OCI-LY7 (cell line): ENCODE data around the gene PIK3C2B.

Experiments
- CTCF ChIP-seq: fragments of 200-600 bp; sonication (generic); conservative IDR thresholded peaks from 2 replicates; pipeline ENCODE4 v1.5.1; 2014; ENCODE audit warnings: mild to moderate bottlenecking, antibody characterized with exemption, low read length, moderate library complexity, mixed read lengths
- EZH2phosphoT487 ChIP-seq: fragments of 200-600 bp; sonication (generic); IDR thresholded peaks from 2 replicates; pipeline ENCODE4 v1.6.1; 2018; ENCODE audit warnings: low read depth, borderline replicate concordance, mild to moderate bottlenecking, mixed run types, antibody characterized with exemption, low read length, moderate library complexity, mixed read lengths

GRCh38 chr1:204468766-204469302, 25.8 kb downstream of the PIK3C2B start:
- TF ChIP-seq CTCF (no peak), EZH2phosphoT487 (no peak)
